GM23338 (cell line): ENCODE measurements around the gene TENM4. TPM values are rescaled to one million over a fixed set of nuclear protein-coding genes. Genes with fewer than 3 reads are reported as not detected.

Experiments used
- ATAC-seq: fragments of 200-7000 bp; cut with Tn5 transposase; 3 replicates; pipeline ENCODE4 v1.9.1; 2020
- DNase-seq: peaks from one replicate; pipeline ENCODE4 v3.0.0-alpha.2; 2015; ENCODE audit warnings: low spot score
- H2AFZ ChIP-seq: fragments of 200-600 bp; sonication (generic); 2 replicates; pipeline ENCODE4 v1.8.0; 2016; ENCODE audit warnings: antibody characterized with exemption, mild to moderate bottlenecking, moderate library complexity
- H3F3A ChIP-seq: fragments of 200-600 bp; sonication (generic); replicated peaks from 2 replicates; pipeline ENCODE4 v1.8.0; 2017; ENCODE audit warnings: antibody characterized with exemption, mixed run types, low read depth
- H3K27ac ChIP-seq: fragments of 200-600 bp; sonication (generic); 2 replicates; pipeline ENCODE4 v1.6.1; 2016; ENCODE audit warnings: low read depth
- H3K27me3 ChIP-seq: fragments of 200-600 bp; sonication (generic); 2 replicates; pipeline ENCODE4 v1.8.0; 2016; ENCODE audit warnings: mild to moderate bottlenecking, mixed run types, moderate library complexity; ENCODE audit not compliant: insufficient read depth
- H3K36me3 ChIP-seq: fragments of 200-600 bp; sonication (generic); 2 replicates; pipeline ENCODE4 v1.8.0; 2016; ENCODE audit warnings: mild to moderate bottlenecking; ENCODE audit not compliant: insufficient read depth
- H3K4me1 ChIP-seq: fragments of 200-600 bp; sonication (generic); 2 replicates; pipeline ENCODE4 v1.8.0; 2016; ENCODE audit warnings: mild to moderate bottlenecking, moderate library complexity; ENCODE audit not compliant: insufficient read depth
- H3K4me2 ChIP-seq: fragments of 200-600 bp; sonication (generic); 2 replicates; pipeline ENCODE4 v1.7.1; 2017; ENCODE audit warnings: mixed run types
- H3K4me3 ChIP-seq: fragments of 200-600 bp; sonication (generic); 2 replicates; pipeline ENCODE4 v1.6.1; 2016; ENCODE audit warnings: mixed run types
- H3K79me2 ChIP-seq: fragments of 200-600 bp; sonication (generic); replicated peaks from 2 replicates; pipeline ENCODE4 v1.8.0; 2017; ENCODE audit warnings: mild to moderate bottlenecking; ENCODE audit not compliant: insufficient read depth
- H3K9me2 ChIP-seq: fragments of 200-600 bp; sonication (generic); 2 replicates; pipeline ENCODE4 v1.8.0; 2017; ENCODE audit not compliant: insufficient read depth
- H4K20me1 ChIP-seq: fragments of 200-600 bp; sonication (generic); replicated peaks from 2 replicates; pipeline ENCODE4 v1.8.0; 2017; ENCODE audit warnings: mild to moderate bottlenecking; ENCODE audit not compliant: insufficient read depth
- H3K27ac Mint-ChIP-seq: 2 replicates; pipeline ENCODE4 v1.8.0; 2020; ENCODE audit warnings: inconsistent platforms, mild to moderate bottlenecking, moderate library complexity, mixed read lengths
- H3K27me3 Mint-ChIP-seq: 3 replicates; pipeline ENCODE4 v1.8.0; 2022; ENCODE audit warnings: low read depth, mild to moderate bottlenecking, moderate library complexity, mixed read lengths, inconsistent platforms; ENCODE audit not compliant: insufficient read depth, poor library complexity
- H3K36me3 Mint-ChIP-seq: 3 replicates; pipeline ENCODE4 v1.8.0; 2021; ENCODE audit warnings: low read depth, mild to moderate bottlenecking, inconsistent platforms, moderate library complexity, mixed read lengths
- H3K4me1 Mint-ChIP-seq: 3 replicates; pipeline ENCODE4 v1.8.0; 2020; ENCODE audit warnings: mild to moderate bottlenecking, inconsistent platforms, mixed read lengths
- H3K4me3 Mint-ChIP-seq: 3 replicates; pipeline ENCODE4 v1.8.0; 2021; ENCODE audit warnings: moderate library complexity, mild to moderate bottlenecking, inconsistent platforms, mixed read lengths
- H3K9me3 Mint-ChIP-seq: 3 replicates; pipeline ENCODE4 v1.8.0; 2020; ENCODE audit warnings: moderate library complexity, mild to moderate bottlenecking, inconsistent platforms, mixed read lengths
- CREB1 ChIP-seq: fragments of 250-450 bp; sonication (Bioruptor Pico); IDR thresholded peaks from 2 replicates; pipeline ENCODE4 v1.5.0; 2020; ENCODE audit warnings: low read depth, mild to moderate bottlenecking, moderate library complexity
- EZH2phosphoT487 ChIP-seq: fragments of 200-600 bp; sonication (generic); IDR thresholded peaks from one replicate; pipeline ENCODE4 v1.8.1; 2018; ENCODE audit warnings: antibody characterized with exemption; ENCODE audit not compliant: unreplicated experiment
- JUNB ChIP-seq: IDR thresholded peaks from one replicate; pipeline ENCODE4 v1.6.1; 2016; ENCODE audit warnings: antibody characterized with exemption; ENCODE audit not compliant: unreplicated experiment
- POLR2AphosphoS5 ChIP-seq: IDR thresholded peaks from 2 replicates; pipeline ENCODE4 v1.6.1; 2016; ENCODE audit warnings: antibody characterized with exemption, low read depth
- STAT1 ChIP-seq: IDR thresholded peaks from one replicate; pipeline ENCODE4 v1.6.1; 2016; ENCODE audit warnings: antibody characterized with exemption; ENCODE audit not compliant: unreplicated experiment
- ZNF114 ChIP-seq: fragments of 250-450 bp; sonication (Bioruptor Pico); IDR thresholded peaks from 2 replicates; pipeline ENCODE4 v1.5.0; 2020; ENCODE audit warnings: mild to moderate bottlenecking, moderate library complexity
- ZNF331 ChIP-seq: fragments of 250-450 bp; sonication (Bioruptor Pico); IDR thresholded peaks from 2 replicates; pipeline ENCODE4 v1.5.0; 2020; ENCODE audit warnings: low read depth, mild to moderate bottlenecking, moderate library complexity
- polyA plus RNA-seq: library from polyadenylated mRNA; unstranded; fragments of >200 nt; fragmentation: Nextera tagmentation; extraction: Ambion mirVana; gene quantifications from 2 replicates; pipeline ENCODE4 v1.2.1, GENCODE V29; 2016
- total RNA-seq: library from RNA; depleted of rRNA; stranded (reverse); fragments of >200 nt; shearing (Covaris generic); gene quantifications from 2 replicates; pipeline ENCODE4 v1.2.3, GENCODE V29; 2014
- TF ChIP-seq, protein P1 (sequence below): IDR thresholded peaks from one replicate; pipeline ENCODE4 v1.6.1; 2018; ENCODE audit warnings: antibody characterized with exemption; ENCODE audit not compliant: unreplicated experiment
- TF ChIP-seq, protein P2 (sequence below), 2 experiments: fragments of 200-600 bp in 1 of 2; sonication (generic) in 1 of 2; conservative IDR thresholded peaks; 2 replicates each; pipeline versions ENCODE4 v1.5.1 to v1.6.1; 2016 to 2017; ENCODE audit warnings: antibody characterized with exemption in 2 of 2, low read depth in 2 of 2, mild to moderate bottlenecking in 2 of 2, moderate library complexity in 1 of 2
- TF ChIP-seq, protein P3 (sequence below): fragments of 250-450 bp; sonication (Bioruptor Pico); IDR thresholded peaks from 2 replicates; pipeline ENCODE4 v1.5.0; 2020; ENCODE audit warnings: mild to moderate bottlenecking, moderate library complexity

TENM4 gene
- total and polyA plus RNA-seq, 2 experiments from 2014 or later = 7.3 TPM

DNA sequence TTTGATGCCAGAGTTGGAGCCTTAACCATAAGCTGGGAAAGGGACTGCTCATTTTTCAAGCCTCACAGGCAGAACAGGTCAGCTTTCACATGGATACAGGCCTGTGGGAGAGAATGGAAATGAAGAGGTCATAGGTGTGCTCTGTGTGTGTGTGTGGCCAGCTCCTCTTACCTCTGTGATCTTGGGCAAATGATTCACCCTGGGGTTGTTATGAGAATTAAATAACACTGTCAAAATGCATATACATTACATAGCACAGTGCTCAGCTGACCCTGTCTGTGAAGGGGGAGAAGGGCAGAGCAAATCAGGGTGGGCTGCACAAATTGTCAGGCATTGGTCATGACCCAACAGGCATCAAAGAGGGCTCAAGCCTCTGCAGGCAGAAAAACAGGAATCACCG, 372.5 kb downstream of the TENM4 start:
- H3K36me3 Mint-ChIP-seq = no peaks in the 10 kb centered on the region; the same call in 2 of the 3 replicates
- Histone ChIP-seq H3K9me2 (no peaks in the 10 kb centered on the region), H3K4me3 (no peak overlapping the region), H3K4me1 (peaks cover 4% of the 10 kb centered on the region), H4K20me1 (no peaks in the 10 kb centered on the region), H3K27ac (no peak overlapping the region), H3K36me3 (no peaks in the 10 kb centered on the region), H3K4me2 (no peak overlapping the region), H2AFZ (no peak overlapping the region), H3F3A (no peaks in the 10 kb centered on the region), H3K79me2 (no peaks in the 10 kb centered on the region), H3K27me3 (no peaks in the 10 kb centered on the region)
- no peak overlapping the region for H3K4me3 Mint-ChIP-seq
- ATAC-seq = no peak
- H3K27me3 Mint-ChIP-seq = peaks cover 9% of the 10 kb centered on the region
- no peak for DNase-seq
- TF ChIP-seq POLR2AphosphoS5 (no peak), JUNB (no peak), CREB1 (CRISPR knock-in tag) (no peak), STAT1 (no peak), EZH2phosphoT487 (no peak), ZNF331 (CRISPR knock-in tag) (no peak), ZNF114 (CRISPR knock-in tag) (no peak)
- TF ChIP-seq, protein P1, sequence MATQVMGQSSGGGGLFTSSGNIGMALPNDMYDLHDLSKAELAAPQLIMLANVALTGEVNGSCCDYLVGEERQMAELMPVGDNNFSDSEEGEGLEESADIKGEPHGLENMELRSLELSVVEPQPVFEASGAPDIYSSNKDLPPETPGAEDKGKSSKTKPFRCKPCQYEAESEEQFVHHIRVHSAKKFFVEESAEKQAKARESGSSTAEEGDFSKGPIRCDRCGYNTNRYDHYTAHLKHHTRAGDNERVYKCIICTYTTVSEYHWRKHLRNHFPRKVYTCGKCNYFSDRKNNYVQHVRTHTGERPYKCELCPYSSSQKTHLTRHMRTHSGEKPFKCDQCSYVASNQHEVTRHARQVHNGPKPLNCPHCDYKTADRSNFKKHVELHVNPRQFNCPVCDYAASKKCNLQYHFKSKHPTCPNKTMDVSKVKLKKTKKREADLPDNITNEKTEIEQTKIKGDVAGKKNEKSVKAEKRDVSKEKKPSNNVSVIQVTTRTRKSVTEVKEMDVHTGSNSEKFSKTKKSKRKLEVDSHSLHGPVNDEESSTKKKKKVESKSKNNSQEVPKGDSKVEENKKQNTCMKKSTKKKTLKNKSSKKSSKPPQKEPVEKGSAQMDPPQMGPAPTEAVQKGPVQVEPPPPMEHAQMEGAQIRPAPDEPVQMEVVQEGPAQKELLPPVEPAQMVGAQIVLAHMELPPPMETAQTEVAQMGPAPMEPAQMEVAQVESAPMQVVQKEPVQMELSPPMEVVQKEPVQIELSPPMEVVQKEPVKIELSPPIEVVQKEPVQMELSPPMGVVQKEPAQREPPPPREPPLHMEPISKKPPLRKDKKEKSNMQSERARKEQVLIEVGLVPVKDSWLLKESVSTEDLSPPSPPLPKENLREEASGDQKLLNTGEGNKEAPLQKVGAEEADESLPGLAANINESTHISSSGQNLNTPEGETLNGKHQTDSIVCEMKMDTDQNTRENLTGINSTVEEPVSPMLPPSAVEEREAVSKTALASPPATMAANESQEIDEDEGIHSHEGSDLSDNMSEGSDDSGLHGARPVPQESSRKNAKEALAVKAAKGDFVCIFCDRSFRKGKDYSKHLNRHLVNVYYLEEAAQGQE = no peak
- TF ChIP-seq, protein P2, sequence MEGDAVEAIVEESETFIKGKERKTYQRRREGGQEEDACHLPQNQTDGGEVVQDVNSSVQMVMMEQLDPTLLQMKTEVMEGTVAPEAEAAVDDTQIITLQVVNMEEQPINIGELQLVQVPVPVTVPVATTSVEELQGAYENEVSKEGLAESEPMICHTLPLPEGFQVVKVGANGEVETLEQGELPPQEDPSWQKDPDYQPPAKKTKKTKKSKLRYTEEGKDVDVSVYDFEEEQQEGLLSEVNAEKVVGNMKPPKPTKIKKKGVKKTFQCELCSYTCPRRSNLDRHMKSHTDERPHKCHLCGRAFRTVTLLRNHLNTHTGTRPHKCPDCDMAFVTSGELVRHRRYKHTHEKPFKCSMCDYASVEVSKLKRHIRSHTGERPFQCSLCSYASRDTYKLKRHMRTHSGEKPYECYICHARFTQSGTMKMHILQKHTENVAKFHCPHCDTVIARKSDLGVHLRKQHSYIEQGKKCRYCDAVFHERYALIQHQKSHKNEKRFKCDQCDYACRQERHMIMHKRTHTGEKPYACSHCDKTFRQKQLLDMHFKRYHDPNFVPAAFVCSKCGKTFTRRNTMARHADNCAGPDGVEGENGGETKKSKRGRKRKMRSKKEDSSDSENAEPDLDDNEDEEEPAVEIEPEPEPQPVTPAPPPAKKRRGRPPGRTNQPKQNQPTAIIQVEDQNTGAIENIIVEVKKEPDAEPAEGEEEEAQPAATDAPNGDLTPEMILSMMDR (conservative IDR thresholded peaks at IDR 0.05; ENCODE audit: low read depth in 2 of 2) = no peak
- TF ChIP-seq, protein P3, sequence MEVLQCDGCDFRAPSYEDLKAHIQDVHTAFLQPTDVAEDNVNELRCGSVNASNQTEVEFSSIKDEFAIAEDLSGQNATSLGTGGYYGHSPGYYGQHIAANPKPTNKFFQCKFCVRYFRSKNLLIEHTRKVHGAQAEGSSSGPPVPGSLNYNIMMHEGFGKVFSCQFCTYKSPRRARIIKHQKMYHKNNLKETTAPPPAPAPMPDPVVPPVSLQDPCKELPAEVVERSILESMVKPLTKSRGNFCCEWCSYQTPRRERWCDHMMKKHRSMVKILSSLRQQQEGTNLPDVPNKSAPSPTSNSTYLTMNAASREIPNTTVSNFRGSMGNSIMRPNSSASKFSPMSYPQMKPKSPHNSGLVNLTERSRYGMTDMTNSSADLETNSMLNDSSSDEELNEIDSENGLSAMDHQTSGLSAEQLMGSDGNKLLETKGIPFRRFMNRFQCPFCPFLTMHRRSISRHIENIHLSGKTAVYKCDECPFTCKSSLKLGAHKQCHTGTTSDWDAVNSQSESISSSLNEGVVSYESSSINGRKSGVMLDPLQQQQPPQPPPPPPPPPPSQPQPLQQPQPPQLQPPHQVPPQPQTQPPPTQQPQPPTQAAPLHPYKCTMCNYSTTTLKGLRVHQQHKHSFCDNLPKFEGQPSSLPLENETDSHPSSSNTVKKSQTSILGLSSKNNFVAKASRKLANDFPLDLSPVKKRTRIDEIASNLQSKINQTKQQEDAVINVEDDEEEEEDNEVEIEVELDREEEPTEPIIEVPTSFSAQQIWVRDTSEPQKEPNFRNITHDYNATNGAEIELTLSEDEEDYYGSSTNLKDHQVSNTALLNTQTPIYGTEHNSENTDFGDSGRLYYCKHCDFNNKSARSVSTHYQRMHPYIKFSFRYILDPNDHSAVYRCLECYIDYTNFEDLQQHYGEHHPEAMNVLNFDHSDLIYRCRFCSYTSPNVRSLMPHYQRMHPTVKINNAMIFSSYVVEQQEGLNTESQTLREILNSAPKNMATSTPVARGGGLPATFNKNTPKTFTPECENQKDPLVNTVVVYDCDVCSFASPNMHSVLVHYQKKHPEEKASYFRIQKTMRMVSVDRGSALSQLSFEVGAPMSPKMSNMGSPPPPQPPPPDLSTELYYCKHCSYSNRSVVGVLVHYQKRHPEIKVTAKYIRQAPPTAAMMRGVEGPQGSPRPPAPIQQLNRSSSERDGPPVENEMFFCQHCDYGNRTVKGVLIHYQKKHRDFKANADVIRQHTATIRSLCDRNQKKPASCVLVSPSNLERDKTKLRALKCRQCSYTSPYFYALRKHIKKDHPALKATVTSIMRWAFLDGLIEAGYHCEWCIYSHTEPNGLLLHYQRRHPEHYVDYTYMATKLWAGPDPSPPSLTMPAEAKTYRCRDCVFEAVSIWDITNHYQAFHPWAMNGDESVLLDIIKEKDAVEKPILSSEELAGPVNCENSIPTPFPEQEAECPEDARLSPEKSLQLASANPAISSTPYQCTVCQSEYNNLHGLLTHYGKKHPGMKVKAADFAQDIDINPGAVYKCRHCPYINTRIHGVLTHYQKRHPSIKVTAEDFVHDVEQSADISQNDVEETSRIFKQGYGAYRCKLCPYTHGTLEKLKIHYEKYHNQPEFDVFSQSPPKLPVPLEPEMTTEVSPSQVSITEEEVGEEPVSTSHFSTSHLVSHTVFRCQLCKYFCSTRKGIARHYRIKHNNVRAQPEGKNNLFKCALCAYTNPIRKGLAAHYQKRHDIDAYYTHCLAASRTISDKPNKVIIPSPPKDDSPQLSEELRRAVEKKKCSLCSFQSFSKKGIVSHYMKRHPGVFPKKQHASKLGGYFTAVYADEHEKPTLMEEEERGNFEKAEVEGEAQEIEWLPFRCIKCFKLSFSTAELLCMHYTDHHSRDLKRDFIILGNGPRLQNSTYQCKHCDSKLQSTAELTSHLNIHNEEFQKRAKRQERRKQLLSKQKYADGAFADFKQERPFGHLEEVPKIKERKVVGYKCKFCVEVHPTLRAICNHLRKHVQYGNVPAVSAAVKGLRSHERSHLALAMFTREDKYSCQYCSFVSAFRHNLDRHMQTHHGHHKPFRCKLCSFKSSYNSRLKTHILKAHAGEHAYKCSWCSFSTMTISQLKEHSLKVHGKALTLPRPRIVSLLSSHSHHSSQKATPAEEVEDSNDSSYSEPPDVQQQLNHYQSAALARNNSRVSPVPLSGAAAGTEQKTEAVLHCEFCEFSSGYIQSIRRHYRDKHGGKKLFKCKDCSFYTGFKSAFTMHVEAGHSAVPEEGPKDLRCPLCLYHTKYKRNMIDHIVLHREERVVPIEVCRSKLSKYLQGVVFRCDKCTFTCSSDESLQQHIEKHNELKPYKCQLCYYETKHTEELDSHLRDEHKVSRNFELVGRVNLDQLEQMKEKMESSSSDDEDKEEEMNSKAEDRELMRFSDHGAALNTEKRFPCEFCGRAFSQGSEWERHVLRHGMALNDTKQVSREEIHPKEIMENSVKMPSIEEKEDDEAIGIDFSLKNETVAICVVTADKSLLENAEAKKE (CRISPR knock-in tag) = no peak
- no peak overlapping the region for H3K27ac Mint-ChIP-seq
- no peaks in the 10 kb centered on the region for H3K9me3 Mint-ChIP-seq
- H3K4me1 Mint-ChIP-seq = peaks cover 25% of the 10 kb centered on the region
